GM23338 (cell line): ENCODE data around the gene SARM1. TPM values are rescaled to one million over a fixed set of nuclear protein-coding genes. Genes with fewer than 3 reads are reported as not detected.

ENCODE experiments used
- ATAC-seq: fragments of 200-7000 bp; cut with Tn5 transposase; 3 replicates; pipeline ENCODE4 v1.9.1; 2020
- DNase-seq: peaks from one replicate; pipeline ENCODE4 v3.0.0-alpha.2; 2015; ENCODE audit warnings: low spot score
- H2AFZ ChIP-seq: fragments of 200-600 bp; sonication (generic); 2 replicates; pipeline ENCODE4 v1.8.0; 2016; ENCODE audit warnings: antibody characterized with exemption, mild to moderate bottlenecking, moderate library complexity
- H3F3A ChIP-seq: fragments of 200-600 bp; sonication (generic); replicated peaks from 2 replicates; pipeline ENCODE4 v1.8.0; 2017; ENCODE audit warnings: antibody characterized with exemption, mixed run types, low read depth
- H3K27ac ChIP-seq: fragments of 200-600 bp; sonication (generic); 2 replicates; pipeline ENCODE4 v1.6.1; 2016; ENCODE audit warnings: low read depth
- H3K27me3 ChIP-seq: fragments of 200-600 bp; sonication (generic); 2 replicates; pipeline ENCODE4 v1.8.0; 2016; ENCODE audit warnings: mild to moderate bottlenecking, mixed run types, moderate library complexity; ENCODE audit not compliant: insufficient read depth
- H3K36me3 ChIP-seq: fragments of 200-600 bp; sonication (generic); 2 replicates; pipeline ENCODE4 v1.8.0; 2016; ENCODE audit warnings: mild to moderate bottlenecking; ENCODE audit not compliant: insufficient read depth
- H3K4me1 ChIP-seq: fragments of 200-600 bp; sonication (generic); 2 replicates; pipeline ENCODE4 v1.8.0; 2016; ENCODE audit warnings: mild to moderate bottlenecking, moderate library complexity; ENCODE audit not compliant: insufficient read depth
- H3K4me2 ChIP-seq: fragments of 200-600 bp; sonication (generic); 2 replicates; pipeline ENCODE4 v1.7.1; 2017; ENCODE audit warnings: mixed run types
- H3K4me3 ChIP-seq: fragments of 200-600 bp; sonication (generic); 2 replicates; pipeline ENCODE4 v1.6.1; 2016; ENCODE audit warnings: mixed run types
- H3K79me2 ChIP-seq: fragments of 200-600 bp; sonication (generic); replicated peaks from 2 replicates; pipeline ENCODE4 v1.8.0; 2017; ENCODE audit warnings: mild to moderate bottlenecking; ENCODE audit not compliant: insufficient read depth
- H3K9me2 ChIP-seq: fragments of 200-600 bp; sonication (generic); 2 replicates; pipeline ENCODE4 v1.8.0; 2017; ENCODE audit not compliant: insufficient read depth
- H4K20me1 ChIP-seq: fragments of 200-600 bp; sonication (generic); replicated peaks from 2 replicates; pipeline ENCODE4 v1.8.0; 2017; ENCODE audit warnings: mild to moderate bottlenecking; ENCODE audit not compliant: insufficient read depth
- H3K27ac Mint-ChIP-seq: 2 replicates; pipeline ENCODE4 v1.8.0; 2020; ENCODE audit warnings: inconsistent platforms, mild to moderate bottlenecking, moderate library complexity, mixed read lengths
- H3K27me3 Mint-ChIP-seq: 3 replicates; pipeline ENCODE4 v1.8.0; 2022; ENCODE audit warnings: low read depth, mild to moderate bottlenecking, moderate library complexity, mixed read lengths, inconsistent platforms; ENCODE audit not compliant: insufficient read depth, poor library complexity
- H3K36me3 Mint-ChIP-seq: 3 replicates; pipeline ENCODE4 v1.8.0; 2021; ENCODE audit warnings: low read depth, mild to moderate bottlenecking, inconsistent platforms, moderate library complexity, mixed read lengths
- H3K4me1 Mint-ChIP-seq: 3 replicates; pipeline ENCODE4 v1.8.0; 2020; ENCODE audit warnings: mild to moderate bottlenecking, inconsistent platforms, mixed read lengths
- H3K4me3 Mint-ChIP-seq: 3 replicates; pipeline ENCODE4 v1.8.0; 2021; ENCODE audit warnings: moderate library complexity, mild to moderate bottlenecking, inconsistent platforms, mixed read lengths
- H3K9me3 Mint-ChIP-seq: 3 replicates; pipeline ENCODE4 v1.8.0; 2020; ENCODE audit warnings: moderate library complexity, mild to moderate bottlenecking, inconsistent platforms, mixed read lengths
- CREB1 ChIP-seq: fragments of 250-450 bp; sonication (Bioruptor Pico); IDR thresholded peaks from 2 replicates; pipeline ENCODE4 v1.5.0; 2020; ENCODE audit warnings: low read depth, mild to moderate bottlenecking, moderate library complexity
- CTCF ChIP-seq, 2 experiments: fragments of 200-600 bp in 1 of 2; sonication (generic) in 1 of 2; conservative IDR thresholded peaks; 2 replicates each; pipeline versions ENCODE4 v1.5.1 to v1.6.1; 2016 to 2017; ENCODE audit warnings: antibody characterized with exemption in 2 of 2, low read depth in 2 of 2, mild to moderate bottlenecking in 2 of 2, moderate library complexity in 1 of 2
- ETS1 ChIP-seq: IDR thresholded peaks from 2 replicates; pipeline ENCODE4 v1.6.1; 2016; ENCODE audit warnings: antibody characterized with exemption
- EZH2 ChIP-seq: fragments of 200-600 bp; sonication (generic); IDR thresholded peaks from one replicate; pipeline ENCODE4 v1.8.0; 2017; ENCODE audit warnings: antibody characterized with exemption, mild to moderate bottlenecking, low read depth; ENCODE audit not compliant: unreplicated experiment
- EZH2phosphoT487 ChIP-seq: fragments of 200-600 bp; sonication (generic); IDR thresholded peaks from one replicate; pipeline ENCODE4 v1.8.1; 2018; ENCODE audit warnings: antibody characterized with exemption; ENCODE audit not compliant: unreplicated experiment
- JUNB ChIP-seq: IDR thresholded peaks from one replicate; pipeline ENCODE4 v1.6.1; 2016; ENCODE audit warnings: antibody characterized with exemption; ENCODE audit not compliant: unreplicated experiment
- NANOG ChIP-seq: IDR thresholded peaks from 2 replicates; pipeline ENCODE4 v1.6.1; 2016; ENCODE audit warnings: antibody characterized with exemption, borderline replicate concordance
- POLR2AphosphoS5 ChIP-seq: IDR thresholded peaks from 2 replicates; pipeline ENCODE4 v1.6.1; 2016; ENCODE audit warnings: antibody characterized with exemption, low read depth
- REST ChIP-seq: IDR thresholded peaks from one replicate; pipeline ENCODE4 v1.6.1; 2018; ENCODE audit warnings: antibody characterized with exemption; ENCODE audit not compliant: unreplicated experiment
- STAT1 ChIP-seq: IDR thresholded peaks from one replicate; pipeline ENCODE4 v1.6.1; 2016; ENCODE audit warnings: antibody characterized with exemption; ENCODE audit not compliant: unreplicated experiment
- ZNF114 ChIP-seq: fragments of 250-450 bp; sonication (Bioruptor Pico); IDR thresholded peaks from 2 replicates; pipeline ENCODE4 v1.5.0; 2020; ENCODE audit warnings: mild to moderate bottlenecking, moderate library complexity
- ZNF331 ChIP-seq: fragments of 250-450 bp; sonication (Bioruptor Pico); IDR thresholded peaks from 2 replicates; pipeline ENCODE4 v1.5.0; 2020; ENCODE audit warnings: low read depth, mild to moderate bottlenecking, moderate library complexity
- polyA plus RNA-seq: library from polyadenylated mRNA; unstranded; fragments of >200 nt; fragmentation: Nextera tagmentation; extraction: Ambion mirVana; gene quantifications from 2 replicates; pipeline ENCODE4 v1.2.1, GENCODE V29; 2016
- total RNA-seq: library from RNA; depleted of rRNA; stranded (reverse); fragments of >200 nt; shearing (Covaris generic); gene quantifications from 2 replicates; pipeline ENCODE4 v1.2.3, GENCODE V29; 2014
- TF ChIP-seq, protein P1 (sequence below): fragments of 250-450 bp; sonication (Bioruptor Pico); IDR thresholded peaks from 2 replicates; pipeline ENCODE4 v1.5.0; 2020; ENCODE audit warnings: mild to moderate bottlenecking, moderate library complexity

Gene SARM1
- total and polyA plus RNA-seq, 2 experiments from 2014 or later = 0.89 to 15.3 TPM

DNA sequence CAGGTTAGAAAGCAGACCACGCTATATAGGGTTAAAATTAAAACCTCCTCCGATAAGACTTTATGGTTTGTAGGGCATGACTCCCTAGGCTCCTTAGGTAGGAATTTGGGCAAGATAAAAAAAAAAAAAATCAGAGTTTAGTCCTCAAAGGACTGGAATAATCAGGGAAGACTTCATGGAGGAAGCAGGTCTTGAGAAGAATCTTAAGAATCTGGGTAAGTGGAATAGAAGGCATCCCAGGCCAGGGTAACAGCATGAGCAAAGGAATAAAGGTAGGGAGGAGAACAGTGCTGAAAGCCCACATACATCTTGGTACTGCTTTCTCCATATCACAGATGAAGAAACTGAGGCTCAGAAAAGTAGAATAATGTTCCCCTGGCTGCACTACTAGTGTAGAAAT is 19.1 kb downstream of the SARM1 start:
- no peaks in the 10 kb centered on the region; the same call in 1 of the 2 replicates for H3K4me1 ChIP-seq
- Mint-ChIP-seq H3K4me3 (no peak overlapping the region), H3K27me3 (peaks cover 7% of the 10 kb centered on the region), H3K9me3 (no peaks in the 10 kb centered on the region), H3K27ac (no peak overlapping the region), H3K36me3 (peaks cover 13% of the 10 kb centered on the region), H3K4me1 (peaks cover under 1% of the 10 kb centered on the region; the same call in 1 of the 3 replicates)
- DNase-seq (no peak), ATAC-seq (no peak)
- no peak overlapping the region for H3K27ac ChIP-seq
- H2AFZ ChIP-seq = no peak overlapping the region
- no peak overlapping the region for H3K4me3 ChIP-seq
- no peaks in the 10 kb centered on the region for H3K9me2 ChIP-seq
- H3K79me2 ChIP-seq = no peaks in the 10 kb centered on the region
- H4K20me1 ChIP-seq = no peaks in the 10 kb centered on the region; the same call in 1 of the 2 replicates
- H3K36me3 ChIP-seq = no peaks in the 10 kb centered on the region
- TF ChIP-seq ZNF114 (CRISPR knock-in tag) (no peak), CTCF (conservative IDR thresholded peaks at IDR 0.05; ENCODE audit: low read depth in 2 of 2) (no peak), NANOG (no peak), EZH2 (no peak), POLR2AphosphoS5 (no peak), EZH2phosphoT487 (no peak), ETS1 (no peak), ZNF331 (no peak), JUNB (no peak), CREB1 (no peak), STAT1 (no peak), REST (no peak)
- TF ChIP-seq, protein P1, sequence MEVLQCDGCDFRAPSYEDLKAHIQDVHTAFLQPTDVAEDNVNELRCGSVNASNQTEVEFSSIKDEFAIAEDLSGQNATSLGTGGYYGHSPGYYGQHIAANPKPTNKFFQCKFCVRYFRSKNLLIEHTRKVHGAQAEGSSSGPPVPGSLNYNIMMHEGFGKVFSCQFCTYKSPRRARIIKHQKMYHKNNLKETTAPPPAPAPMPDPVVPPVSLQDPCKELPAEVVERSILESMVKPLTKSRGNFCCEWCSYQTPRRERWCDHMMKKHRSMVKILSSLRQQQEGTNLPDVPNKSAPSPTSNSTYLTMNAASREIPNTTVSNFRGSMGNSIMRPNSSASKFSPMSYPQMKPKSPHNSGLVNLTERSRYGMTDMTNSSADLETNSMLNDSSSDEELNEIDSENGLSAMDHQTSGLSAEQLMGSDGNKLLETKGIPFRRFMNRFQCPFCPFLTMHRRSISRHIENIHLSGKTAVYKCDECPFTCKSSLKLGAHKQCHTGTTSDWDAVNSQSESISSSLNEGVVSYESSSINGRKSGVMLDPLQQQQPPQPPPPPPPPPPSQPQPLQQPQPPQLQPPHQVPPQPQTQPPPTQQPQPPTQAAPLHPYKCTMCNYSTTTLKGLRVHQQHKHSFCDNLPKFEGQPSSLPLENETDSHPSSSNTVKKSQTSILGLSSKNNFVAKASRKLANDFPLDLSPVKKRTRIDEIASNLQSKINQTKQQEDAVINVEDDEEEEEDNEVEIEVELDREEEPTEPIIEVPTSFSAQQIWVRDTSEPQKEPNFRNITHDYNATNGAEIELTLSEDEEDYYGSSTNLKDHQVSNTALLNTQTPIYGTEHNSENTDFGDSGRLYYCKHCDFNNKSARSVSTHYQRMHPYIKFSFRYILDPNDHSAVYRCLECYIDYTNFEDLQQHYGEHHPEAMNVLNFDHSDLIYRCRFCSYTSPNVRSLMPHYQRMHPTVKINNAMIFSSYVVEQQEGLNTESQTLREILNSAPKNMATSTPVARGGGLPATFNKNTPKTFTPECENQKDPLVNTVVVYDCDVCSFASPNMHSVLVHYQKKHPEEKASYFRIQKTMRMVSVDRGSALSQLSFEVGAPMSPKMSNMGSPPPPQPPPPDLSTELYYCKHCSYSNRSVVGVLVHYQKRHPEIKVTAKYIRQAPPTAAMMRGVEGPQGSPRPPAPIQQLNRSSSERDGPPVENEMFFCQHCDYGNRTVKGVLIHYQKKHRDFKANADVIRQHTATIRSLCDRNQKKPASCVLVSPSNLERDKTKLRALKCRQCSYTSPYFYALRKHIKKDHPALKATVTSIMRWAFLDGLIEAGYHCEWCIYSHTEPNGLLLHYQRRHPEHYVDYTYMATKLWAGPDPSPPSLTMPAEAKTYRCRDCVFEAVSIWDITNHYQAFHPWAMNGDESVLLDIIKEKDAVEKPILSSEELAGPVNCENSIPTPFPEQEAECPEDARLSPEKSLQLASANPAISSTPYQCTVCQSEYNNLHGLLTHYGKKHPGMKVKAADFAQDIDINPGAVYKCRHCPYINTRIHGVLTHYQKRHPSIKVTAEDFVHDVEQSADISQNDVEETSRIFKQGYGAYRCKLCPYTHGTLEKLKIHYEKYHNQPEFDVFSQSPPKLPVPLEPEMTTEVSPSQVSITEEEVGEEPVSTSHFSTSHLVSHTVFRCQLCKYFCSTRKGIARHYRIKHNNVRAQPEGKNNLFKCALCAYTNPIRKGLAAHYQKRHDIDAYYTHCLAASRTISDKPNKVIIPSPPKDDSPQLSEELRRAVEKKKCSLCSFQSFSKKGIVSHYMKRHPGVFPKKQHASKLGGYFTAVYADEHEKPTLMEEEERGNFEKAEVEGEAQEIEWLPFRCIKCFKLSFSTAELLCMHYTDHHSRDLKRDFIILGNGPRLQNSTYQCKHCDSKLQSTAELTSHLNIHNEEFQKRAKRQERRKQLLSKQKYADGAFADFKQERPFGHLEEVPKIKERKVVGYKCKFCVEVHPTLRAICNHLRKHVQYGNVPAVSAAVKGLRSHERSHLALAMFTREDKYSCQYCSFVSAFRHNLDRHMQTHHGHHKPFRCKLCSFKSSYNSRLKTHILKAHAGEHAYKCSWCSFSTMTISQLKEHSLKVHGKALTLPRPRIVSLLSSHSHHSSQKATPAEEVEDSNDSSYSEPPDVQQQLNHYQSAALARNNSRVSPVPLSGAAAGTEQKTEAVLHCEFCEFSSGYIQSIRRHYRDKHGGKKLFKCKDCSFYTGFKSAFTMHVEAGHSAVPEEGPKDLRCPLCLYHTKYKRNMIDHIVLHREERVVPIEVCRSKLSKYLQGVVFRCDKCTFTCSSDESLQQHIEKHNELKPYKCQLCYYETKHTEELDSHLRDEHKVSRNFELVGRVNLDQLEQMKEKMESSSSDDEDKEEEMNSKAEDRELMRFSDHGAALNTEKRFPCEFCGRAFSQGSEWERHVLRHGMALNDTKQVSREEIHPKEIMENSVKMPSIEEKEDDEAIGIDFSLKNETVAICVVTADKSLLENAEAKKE (CRISPR knock-in tag) = no peak
- H3K27me3 ChIP-seq = peaks cover 10% of the 10 kb centered on the region
- no peak overlapping the region for H3K4me2 ChIP-seq
- H3F3A ChIP-seq = no peaks in the 10 kb centered on the region
